Stimulated activated CD8-positive, alpha-beta memory T cell treated with anti-CD3 and anti-CD28 coated beads, Interleukin-2, amount 100 ng/mL, for 1 hour (primary cell): Measurements from ENCODE around the gene CD9.
A peak's percentile ranks its signal among the peaks of the same experiment; 100 is the strongest.
"Not testable (repeated sequence)": the region's sequence is repeated elsewhere in the genome, so short reads cannot be mapped to it uniquely, and the experiment has no call there.

ENCODE experiments used
- DNase-seq, 2 donors: peaks; one replicate each; pipeline ENCODE4 v3.0.0-alpha.2; 2020; ENCODE audit warnings: low read depth in 2 of 2

CD9 gene

DNA sequence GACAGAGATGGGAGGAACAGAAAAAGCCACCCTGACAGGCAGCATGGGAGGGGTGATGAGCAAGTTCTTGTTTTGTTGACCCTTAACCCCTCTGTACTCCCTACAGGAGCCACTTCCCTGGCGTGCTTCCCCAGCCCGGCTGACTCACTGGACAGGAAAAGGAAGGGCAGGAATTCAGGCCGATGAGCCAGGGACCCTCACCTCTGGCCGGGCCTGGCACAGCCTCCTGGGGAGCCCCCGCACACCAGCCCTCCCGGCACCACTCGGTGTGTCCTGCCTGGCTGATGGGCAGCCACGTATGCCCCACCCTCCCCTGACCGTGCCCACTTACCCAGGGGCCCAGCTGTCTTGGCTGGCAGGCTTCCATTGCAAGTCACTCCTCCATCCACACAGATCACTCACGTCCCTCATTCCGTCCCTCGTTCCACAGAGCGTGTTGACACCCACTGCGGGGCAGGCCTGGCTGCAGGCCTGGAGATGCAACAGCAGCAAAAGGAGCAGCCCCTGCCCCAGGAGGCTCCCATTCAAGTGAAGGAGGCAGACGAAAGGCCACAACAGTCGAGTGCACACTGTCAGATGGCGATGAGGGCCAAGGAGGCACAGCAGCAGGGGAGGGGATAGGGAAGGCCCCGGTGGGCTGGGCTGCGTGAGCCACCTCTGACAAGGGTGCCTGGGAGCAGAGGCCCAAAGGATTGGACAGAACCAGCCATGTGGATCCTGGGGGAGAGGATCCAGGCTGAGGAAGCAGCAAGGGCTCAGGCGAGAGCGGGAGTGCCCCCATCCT, 19.7 kb upstream of the CD9 start:
- no peak for DNase-seq

DNA sequence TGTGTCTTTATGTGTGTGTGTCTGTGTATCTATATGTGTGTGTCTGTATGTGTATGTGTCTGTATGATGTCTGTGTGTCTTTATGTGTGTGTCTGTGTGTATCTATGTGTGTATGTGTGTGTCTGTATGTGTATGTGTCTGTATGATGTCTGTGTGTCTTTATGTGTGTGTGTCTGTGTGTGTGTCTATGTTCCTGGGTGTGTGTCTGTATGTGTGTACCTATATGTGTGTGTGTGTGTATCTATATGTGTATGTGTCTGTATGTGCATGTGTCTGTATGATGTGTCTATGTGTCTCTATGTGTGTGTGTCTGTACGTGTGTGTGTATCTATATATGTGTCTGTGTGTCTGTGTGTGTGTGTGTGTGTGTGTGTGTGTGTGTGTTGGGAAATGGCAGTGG, 19.0 kb upstream of the CD9 start:
- DNase-seq = no peak

DNA sequence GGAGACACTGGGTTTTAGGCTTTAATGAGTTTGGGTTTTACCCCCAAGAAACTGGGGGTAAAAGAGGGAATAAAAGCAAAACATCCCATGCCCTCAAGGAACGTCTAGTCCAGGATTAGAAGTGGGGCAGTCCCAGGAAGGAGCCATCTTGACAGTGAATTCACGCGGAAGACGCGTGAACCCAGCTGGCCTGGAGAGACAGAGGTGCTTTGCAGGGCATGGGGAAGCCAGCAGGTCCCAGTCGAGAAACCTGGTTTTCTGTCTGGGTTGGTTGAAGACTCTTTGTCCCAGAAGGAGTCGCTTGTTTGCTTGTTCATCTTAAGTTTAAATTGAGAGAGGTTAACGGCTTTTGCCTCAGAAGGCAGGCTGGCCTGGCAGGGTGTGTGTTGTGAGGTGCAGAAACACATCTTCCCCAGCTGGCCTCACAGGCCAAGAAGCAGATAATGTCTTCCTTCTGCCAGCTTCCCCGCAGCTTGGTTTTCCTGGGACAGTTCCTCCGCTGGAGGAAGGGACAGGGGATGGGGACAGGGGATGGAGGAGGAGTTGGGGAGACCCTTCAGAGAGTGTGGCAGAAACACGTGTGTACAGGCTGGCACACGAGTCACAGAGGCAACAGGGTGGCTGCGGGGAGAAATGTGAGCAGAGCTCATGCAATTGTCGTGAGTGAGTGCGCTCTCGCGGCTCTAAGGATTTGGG, 18.5 kb upstream of the CD9 start:
- DNase-seq = no peak

DNA sequence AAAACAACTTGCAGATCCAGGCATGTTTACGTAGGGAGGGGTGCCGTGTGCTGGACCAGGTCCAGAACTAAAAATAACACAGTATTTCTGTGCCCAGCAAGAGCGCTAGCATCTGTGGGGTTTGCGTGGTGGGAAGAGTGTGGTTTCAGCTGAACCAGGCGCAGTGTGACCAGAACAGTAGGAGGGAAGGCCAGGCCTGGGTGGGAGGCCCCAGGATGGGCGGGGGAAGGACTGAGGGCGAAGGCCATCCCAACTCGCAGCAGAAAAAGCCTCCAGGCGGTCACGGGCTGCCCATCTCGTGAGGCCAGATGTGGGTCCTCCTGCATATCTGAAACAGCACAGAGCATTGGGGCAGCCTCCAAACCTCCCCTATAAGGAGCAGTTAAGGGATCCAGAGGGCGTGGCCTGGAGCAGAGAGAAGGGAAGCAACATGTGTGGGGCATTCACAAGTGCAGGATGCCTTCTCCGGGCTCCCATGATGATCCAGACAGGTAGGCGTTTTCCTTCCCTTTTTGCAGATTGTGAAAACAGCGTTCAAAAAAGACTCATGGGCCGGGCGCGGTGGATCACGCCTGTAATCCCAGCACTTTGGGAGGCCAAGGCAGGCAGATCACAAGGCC, 17.8 kb upstream of the CD9 start:
- DNase-seq = no peak

DNA sequence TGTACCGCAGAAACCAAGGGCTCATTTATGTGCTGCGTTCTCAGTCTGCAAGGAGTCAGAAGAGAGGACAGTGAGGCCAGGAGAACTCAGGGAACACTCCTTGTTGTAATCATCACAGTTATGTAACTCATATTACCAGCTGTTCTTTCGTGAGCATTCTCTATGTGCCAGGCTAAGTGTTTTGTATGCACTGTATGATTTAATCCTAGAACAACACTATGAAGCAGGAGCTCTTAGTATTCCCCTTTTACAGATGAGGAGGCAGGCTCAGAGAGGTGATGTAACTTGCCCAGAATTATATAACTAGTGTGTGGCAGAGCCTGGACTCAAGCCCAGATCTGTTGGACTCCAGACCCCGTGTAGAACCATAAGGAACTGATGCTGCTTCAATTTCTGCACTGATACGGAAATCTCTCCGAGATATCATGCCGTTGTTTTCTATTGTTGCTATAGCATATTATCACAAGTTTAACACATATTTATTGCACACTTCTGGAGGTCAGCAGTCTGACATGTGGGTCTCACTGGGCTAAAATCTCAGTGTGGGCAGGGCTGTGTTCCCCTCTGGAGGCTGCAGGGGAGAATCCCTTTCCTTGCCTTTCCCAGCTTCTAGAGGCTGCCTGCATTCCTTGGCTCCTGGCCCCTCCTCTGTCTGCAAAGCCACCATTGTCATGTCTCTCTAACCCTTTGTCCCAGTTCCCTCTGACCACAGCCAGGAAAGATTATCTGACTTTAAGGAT, 16.3 kb upstream of the CD9 start:
- no peak for DNase-seq

DNA sequence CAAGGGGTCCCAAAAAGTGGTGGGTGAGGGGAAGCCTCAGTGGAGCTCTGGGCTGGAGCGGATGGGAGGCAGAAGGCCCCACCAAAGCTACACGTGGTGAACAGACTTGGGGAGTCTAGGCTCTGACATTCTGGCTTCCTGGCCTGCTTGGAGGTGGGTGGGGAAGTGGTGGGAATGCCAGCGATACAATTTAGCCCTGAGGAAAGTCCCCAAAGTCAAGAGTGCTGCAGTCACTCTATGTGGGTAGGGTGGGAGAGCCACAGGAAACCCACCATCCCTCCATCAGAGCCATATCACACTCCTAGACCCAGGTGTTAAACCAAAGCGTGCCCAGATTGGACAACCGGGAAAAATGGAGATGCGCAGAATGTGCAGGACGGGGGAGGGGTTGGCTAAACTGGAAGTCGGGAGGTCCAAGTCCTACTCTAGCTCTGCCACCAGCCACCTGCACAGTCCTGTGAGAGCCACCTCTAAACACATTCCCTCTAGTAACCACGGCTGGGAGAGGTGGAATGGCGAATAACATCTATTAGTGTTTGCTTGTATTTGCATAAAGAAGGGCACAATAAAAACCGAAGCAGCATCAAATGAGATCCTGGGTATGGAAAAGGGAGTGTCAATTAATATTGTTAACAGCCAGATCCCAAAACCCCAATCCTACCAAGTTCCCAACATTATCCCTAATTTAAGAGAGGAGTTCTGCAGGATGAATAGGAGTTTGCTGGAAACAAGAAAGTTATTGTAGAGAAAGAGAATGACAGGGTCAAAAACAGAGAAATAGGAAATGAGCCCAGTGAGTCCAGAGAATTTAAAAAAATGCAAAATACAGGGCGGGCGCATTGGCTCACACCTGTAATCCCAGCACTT, 14.0 kb upstream of the CD9 start:
- DNase-seq = no peak

DNA sequence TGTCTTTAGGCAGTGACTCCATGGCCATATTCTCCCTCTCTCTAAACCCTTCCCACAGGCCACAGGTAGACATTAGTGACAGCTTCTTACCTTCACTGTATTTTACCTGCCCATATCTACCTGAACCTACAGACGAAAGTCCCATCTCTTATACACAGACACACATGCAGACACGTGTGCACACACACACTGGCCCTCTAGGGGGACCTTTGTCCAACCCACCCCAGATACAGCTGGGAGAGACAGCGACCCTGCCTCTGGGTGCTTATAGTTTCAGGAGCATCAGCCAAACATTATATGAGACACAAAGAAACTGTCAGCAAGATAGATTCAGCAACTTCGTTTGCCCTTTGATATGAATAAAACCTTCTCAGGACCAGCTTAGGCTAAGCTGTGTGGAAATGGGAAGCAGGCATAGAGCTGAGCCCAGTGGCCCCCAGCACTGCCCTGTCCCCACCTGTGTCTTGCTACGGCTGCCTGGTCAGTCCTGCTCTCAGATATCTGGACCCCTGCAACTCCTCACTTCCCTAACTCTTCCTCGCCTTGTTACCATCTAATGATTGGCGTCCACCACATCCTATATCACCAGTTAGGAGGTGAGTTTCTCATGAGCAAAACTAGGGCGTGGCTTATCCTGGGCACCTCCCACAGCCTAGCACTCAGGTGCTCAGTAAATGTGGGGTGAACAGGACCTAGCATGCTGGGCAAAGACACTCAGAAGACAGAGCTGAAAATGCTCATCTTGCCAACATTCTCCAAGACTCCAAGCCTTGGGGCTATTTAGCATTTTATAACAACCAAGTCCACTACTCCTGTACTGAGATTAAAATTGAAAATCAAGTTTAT, 12.0 kb upstream of the CD9 start:
- DNase-seq = no peak

DNA sequence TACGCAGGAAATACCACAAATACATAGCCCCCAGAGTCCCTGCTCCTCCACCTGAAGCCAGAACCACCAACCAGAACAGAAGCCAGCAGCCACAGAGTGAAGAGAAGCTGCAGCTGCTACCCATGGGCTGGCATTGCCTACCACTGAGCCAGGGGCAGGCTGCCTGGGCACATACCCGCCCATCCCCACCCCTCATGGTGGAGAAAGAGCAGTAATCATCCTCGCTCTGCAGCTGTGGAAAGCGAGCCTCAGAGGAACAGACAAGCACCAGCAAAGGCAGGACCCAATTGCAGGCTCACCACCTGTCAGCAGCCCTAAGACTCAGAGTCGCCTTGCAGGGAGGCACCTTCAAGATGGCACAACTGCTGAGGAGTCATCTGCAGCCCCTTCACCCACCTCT, 11.2 kb upstream of the CD9 start:
- no peak for DNase-seq

DNA sequence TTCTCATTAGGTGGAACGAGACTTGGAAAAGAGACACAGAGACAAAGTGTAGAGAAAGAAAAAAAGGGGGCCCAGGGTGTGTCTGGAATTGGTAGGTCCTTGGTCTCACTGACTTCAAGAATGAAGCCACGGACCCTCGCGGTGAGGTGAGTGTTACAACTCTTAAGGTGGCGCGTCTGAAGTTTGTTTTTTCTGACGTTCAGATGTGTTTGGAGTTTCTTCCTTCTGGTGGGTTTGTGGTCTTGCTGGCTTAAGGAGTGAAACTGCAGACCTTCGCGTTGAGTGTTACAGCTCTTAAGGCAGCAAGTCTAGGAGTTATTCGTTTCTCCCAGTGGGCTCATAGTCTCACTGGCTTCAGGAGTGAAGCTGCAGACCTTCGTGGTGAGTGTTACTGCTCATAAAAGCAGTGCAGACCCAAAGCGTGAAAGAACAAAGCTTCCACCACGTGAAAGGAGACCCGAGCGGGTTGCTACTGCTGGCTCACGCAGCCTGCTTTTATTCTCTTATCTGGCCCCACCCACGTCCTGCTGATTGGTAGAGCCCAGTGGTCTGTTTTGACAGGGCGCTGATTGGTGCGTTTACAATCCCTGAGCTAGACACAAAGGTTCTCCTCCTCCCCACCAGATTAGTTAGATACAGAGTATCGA, 10.1 kb upstream of the CD9 start:
- DNase-seq = not testable (repeated sequence)

DNA sequence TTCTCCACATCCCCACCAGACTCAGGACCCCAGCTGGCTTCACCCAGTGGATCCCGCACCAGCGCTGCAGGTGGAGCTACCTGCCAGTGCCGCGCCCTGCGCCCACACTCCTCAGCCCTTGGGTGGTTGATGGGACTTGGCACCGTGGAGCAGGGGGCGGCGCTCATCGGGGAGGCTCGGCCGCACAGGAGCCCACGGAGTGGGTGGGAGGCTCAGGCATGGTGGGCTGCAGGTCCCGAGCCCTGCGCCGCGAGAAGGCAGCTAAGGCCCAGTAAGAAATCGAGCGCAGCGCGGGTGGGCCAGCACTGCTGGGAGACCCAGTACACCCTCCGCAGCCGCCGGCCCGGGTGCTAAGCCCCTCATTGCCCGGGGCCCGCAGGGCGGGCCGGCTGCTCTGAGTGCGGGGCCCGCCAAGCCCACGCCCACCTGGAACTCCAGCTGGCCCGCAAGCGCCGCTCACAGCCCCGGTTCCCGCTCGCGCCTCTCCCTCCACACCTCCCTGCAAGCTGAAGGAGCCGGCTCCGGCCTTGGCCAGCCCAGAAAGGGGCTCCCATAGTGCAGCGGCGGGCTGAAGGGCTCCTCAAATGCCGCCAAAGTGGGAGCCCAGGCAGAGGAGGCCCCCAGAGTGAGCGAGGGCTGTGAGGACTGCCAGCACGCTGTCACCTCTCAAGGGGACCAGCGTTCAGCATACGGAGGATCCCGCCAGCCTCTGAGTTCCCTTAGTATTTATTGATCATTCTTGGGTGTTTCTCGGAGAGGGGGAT, 9.3 kb upstream of the CD9 start:
- DNase-seq = not testable (repeated sequence)

DNA sequence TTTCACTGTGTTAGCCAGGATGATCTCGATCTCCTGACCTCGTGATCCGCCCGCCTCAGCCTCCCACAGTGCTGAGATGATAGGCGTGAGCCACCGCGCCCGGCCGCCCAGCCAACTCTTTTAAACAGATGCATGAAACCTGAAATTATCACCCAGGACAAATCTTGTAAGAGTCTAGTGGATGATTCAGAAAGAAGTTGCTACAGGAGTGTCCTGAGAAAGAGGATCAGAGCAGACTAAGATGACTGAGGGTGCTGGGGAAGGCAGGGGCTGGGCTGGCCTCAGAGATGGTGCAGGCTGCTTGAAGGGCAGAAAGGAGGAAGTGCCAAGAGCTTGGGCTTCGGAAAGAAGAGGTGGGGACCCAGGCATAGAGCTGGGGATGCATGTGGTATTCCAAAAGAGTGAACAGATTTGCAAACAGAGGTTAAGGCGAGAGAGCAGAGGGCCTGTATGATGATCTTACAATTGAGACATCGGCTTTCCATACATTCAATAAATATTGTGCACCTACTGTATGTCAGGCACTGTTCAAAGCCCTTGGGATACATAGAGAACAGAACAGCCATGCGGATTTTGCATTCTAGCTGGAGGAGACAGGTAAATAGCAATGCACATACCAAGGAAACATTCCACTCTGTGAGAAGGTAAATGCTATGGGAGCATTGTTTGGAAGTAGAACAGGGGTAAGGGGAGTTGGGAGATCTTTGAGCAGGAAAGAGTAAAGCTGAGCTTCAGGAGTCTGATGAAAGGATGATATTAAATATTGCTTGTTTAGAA, 7.4 kb upstream of the CD9 start:
- no peak for DNase-seq

DNA sequence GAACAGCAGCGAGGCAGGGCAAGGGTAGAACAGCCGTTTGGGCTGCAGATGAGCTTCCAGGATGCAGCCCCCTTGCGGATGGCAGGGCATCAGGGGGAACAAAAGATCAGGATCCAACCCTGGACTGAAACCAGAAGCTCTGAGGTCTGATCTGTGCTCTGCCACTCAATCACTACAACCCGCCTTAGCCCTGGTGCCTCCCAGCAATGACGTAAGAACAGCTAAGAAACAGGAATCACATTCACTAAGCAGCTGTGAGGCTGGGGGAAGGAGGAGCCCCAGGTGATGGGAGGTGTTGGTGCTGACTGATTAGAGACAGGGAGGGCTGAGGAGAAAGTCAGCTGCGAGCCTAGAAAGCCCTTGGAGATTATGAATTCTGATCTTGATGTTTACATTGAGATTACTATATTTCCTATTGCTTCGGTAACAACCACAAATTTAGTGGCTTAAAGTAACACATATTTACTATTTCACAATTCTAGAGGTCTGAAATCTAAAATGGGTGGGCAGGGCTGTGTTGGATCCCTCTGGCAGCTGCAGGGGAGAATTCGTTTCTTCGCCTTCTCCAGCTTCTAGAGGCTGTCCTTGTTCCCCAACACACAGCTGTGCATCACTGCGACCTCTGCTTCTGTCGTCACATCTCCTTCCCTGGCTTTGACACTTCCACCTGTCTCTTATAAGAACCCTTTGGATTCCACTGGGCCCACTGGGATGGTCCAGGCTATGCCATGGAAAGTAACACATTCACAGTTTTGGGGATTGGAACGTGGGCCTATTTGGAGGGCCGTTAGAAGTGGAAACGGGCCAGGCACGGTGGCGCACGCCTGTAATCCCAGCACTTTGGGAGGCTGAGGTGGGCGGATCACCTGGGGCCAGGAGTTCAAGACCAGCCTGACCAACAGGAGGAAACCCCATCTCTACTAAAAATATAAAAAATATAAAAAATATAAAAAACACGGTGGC, 6.1 kb upstream of the CD9 start:
- DNase-seq = no peak

DNA sequence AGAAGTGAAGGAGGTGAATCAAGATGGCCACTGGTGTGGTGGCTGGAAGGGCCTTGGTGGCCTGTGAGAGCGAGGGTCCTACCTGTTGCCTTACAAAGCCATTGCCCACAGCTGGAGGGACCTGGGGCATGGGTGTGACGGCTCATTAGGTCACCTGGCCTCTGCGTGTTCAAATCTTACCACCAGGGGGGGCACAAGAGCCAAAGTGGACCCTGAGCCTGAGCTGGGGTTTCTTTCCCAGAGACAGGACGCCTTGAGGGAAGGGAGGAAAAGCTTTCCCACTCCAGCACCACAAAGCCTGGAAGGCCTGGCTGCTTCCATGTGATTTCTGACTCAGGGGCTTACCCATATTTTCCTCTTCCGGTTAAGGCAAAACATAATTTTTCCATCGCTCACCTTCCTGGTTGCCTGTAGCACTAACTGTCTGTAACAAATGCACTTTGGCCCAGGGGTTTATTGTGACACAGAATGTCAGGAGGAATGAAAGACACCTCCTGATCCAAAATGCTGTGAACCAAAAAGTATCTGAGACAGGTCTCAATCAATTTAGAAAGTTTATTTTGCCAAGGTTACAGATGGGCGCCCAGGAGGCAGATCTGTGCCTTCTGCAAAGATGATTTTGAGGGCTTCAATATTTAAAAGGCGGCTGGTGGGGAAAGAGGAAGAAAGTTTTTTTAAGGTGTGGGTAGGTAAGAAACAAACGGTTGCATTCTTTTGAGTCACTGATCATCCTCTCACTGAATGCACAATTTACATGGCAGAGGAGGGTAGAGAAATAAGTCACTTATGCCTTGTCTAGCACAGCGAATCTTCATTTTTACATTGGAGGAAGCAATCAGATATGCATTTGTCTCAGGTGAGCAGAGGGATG, 4.3 kb upstream of the CD9 start:
- DNase-seq = peak; percentile 57 to 58

DNA sequence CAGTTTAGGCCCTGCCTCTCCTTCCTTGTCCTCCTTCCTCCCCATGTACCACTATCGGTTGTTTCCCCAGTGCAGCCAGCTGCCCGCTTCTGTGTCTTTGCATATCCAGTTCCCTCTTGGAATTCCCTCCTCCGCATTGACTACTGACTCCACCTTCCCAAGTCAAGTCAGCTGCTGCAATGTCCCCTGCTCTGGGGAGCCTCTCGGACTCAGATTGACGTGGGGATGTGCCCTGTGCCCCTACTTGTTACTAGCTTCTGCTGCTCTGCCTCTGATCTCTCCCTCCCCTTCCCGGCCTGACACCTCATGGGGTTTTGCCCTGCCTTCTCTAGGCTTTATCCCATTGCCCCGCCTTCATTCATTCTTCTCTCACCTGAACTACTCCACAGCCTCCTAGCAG, 2.1 kb upstream of the CD9 start:
- no peak for DNase-seq

DNA sequence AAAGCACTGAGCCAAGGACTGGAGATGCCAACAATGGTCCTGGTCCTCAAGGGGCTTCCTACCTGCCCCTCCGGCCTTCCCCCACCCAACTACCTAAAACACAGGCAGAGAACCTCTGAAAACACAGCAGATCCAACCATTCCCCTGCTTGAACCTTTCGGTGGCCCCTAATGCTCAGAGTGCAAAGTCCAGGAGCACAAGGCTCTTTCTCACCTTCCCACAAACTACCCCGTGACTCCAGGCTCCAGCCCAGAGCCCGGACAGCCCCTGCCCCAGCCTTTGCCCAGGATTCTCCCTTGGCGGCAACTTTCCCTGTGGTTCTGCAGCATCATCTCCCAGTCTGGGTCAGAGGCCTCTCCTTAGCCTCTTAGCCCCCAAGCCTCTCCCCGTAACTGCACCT, 1.6 kb upstream of the CD9 start:
- no peak for DNase-seq

DNA sequence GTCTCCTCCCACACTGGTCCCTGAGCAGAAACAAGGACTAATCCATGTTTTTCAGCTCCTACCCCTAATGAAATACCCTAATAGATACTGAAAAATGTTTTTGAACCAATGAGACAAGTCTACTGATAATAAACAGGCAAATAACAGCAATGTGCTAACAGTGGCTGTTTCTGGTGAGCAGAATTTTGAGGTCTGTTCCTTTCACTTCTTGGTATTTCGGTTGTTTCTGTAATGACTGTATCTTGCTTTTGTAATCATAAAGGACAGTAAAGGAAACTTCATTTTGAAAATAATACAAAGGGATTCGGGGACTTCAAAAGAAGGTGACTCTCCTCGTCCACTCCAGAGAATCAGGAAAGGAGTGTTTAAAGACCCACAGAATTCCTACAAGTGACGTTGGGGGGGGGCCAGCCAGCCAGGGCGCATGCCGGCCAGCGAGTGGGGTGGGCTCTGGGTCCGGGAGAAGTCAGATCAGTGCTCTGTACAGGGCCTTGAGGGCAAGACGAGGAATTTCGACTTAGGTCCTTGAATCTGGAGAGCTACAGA, 1.1 kb upstream of the CD9 start:
- DNase-seq = no peak
